Cerebellar nuclear complex (tissue), 1 donor: Measurements from ENCODE around the gene KIAA0232.

Source experiments
- DNase-seq, 2 experiments: peaks; one replicate each; lab custom pipeline; 2025; lab: John Stamatoyannopoulos, UW

Gene KIAA0232

GRCh38 chr4:6920171-6920570 is 137.6 kb downstream of the KIAA0232 start:
- DNase-seq, result no peak

- no peak for DNase-seq
Observed at GRCh38 chr4:6923507-6923906, 141.0 kb downstream of the KIAA0232 start.

- no peak for DNase-seq
Observed at GRCh38 chr4:6924361-6924779, 141.8 kb downstream of the KIAA0232 start.

DNA sequence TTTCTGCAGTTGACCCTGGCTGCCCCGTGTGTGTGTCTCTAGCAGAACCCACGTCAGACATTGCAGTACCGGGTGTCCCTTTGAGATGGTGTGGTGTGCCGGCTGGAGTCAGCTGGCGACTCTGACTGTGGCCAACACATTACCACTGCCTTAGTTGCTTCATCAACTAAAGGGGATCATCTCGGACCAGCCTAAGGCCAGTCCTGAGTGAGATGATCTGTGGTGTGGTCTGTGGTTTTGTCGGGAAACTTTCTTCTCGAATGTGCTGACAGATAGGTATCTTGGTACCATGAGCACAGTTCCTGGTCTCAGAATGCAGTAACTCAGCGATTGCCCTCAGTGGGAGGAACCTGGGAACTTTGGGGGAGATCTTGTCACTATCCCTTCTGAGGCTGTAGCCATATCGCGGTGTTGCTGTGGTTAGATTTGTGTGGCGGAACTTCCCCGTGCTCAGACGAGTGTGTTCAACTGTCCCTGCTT is 142.9 kb downstream of the KIAA0232 start:
- DNase-seq, result no peak

GRCh38 chr4:6926081-6926480 is 143.6 kb downstream of the KIAA0232 start:
- no peak for DNase-seq

DNA sequence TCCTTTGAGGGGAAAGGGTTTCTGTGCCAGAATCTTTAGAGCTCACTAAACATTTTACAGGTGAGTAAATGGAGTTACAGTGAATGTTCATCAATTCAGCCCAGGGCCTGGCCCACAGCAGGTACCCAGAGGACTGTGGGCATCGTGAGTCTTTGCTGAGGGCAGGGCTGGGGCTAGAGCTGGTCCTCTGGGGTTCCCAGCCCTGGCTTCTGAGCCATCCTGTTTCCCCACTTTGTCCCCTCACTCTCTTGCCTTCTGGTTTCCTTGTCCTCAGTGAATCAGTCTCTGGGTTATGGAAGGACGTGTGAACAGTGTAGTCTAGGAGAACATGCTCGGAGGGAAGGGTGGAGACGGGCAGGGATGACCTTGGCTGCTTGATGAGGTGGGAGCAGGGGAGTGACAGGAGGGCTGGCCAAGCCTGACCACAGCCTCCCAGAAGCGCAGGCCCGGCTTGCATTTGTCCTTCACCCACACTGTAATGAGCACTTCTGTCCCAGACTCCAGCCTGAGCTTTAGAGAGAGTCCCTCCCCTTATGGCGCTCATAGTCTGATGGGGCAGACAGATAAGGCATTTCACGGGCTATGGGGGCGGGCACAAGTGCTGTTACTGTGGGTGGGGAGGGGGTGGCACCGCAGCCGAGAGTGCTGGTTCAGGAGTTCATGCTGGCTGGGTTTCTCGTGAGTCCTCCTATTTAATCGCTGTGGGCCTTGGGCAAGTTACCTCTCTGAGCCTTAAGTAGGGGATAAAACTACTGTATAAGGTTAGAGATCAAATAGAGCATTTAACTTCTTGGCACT is 144.4 kb downstream of the KIAA0232 start:
- DNase-seq, result no peak

DNA sequence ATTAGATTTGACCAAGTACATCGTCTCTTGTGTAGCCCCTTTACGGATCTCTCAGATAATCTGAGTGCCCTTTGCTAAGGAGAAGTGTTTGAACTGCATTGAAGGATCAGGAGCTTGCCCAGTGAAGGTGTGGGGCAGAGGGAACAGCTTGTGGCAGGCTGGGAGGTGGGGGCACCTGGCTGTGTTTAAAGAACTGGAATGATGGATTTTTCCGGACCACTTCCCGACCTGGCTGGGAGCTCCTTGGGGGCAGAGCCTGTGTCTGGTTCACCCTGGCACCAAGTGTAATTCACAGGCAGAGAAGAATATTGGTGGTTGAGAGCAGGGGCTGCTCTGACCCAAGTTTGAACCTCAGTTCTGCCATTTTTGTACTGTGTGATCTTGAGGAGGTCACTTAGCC is 145.6 kb downstream of the KIAA0232 start:
- peak; percentile 69 to 81 for DNase-seq

DNA sequence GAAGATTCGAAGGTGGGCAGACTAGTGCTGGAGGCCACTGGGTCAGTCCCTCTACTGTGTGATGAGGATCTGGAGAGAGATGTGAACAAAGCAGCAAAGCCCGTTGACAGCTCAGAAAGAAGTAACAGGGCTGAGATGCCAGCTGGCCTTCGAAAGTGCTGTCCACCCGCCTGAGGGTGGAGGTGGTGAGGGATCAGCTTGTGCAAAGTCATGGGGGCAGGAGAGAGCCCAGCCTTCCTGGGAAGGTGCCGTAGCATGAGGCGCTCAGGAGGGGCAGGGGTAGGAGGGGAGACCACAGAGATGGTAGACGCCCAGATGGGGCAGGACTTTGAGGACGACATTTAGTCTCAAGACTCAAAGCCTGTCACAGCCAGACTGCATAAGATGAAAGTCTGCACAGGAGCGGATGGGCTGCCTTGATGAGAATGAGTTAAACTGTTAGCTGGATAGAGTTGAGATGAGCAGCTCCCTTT is 146.8 kb downstream of the KIAA0232 start:
- no peak for DNase-seq

- DNase-seq, result no peak
Observed at GRCh38 chr4:6929812-6930464, 147.4 kb downstream of the KIAA0232 start.

- no peak for DNase-seq
Observed at GRCh38 chr4:6932475-6932874, 149.9 kb downstream of the KIAA0232 start.

DNA sequence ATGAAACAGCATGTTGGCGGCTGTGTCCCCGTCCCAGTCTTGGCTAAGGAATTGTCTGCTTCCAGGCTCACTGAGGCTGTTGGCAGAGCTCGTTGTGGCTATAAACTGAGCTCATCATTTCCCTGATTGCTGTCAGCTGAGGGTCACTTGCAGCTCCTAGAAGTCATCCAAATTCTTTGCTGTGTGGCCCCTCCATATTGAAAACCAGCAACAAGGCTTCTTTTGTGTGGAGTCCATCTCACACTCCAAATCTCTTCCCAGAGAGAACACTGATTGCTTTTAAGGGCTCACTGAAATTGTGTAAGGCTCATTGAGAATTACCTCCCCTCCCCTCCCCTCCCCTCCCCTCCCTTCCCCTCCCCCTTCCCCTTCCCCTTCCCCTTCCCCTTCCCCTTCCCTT is 150.4 kb downstream of the KIAA0232 start:
- no peak for DNase-seq
